HS-5 (cell line): ENCODE results near the gene RARB.
A peak's percentile ranks its signal among the peaks of the same experiment; 100 is the strongest.

Experiments used
- DNase-seq: peaks from one replicate; pipeline ENCODE4 v3.0.0-alpha.2; 2012; ENCODE audit warnings: low read depth

The RARB gene

GRCh38 chr3:25508901-25509300 lies 80.8 kb downstream of the RARB start:
- peak; percentile 68 for DNase-seq

- no peak for DNase-seq
These were observed 82.7 kb downstream of the RARB start for GRCh38 chr3:25510797-25511196.

- no peak for DNase-seq
These were observed 84.1 kb downstream of the RARB start for GRCh38 chr3:25511972-25512721.

- no peak for DNase-seq
These were observed 85.7 kb downstream of the RARB start for GRCh38 chr3:25513642-25514266.

GRCh38 chr3:25515171-25515570 lies 87.1 kb downstream of the RARB start:
- no peak for DNase-seq

GRCh38 chr3:25520926-25521559 lies 93.0 kb downstream of the RARB start:
- DNase-seq, result no peak

- no peak for DNase-seq
These were observed 99.3 kb downstream of the RARB start for GRCh38 chr3:25527336-25527735.

- DNase-seq, result no peak
These were observed 99.7 kb downstream of the RARB start for GRCh38 chr3:25527801-25528200.

GRCh38 chr3:25531971-25532370 lies 103.9 kb downstream of the RARB start:
- DNase-seq, result no peak

- DNase-seq, result no peak
These were observed 104.5 kb downstream of the RARB start for GRCh38 chr3:25532431-25533162.

GRCh38 chr3:25533399-25533798 lies 105.3 kb downstream of the RARB start:
- no peak for DNase-seq

- DNase-seq, result no peak
These were observed 105.9 kb downstream of the RARB start for GRCh38 chr3:25534007-25534406.

- DNase-seq, result no peak
These were observed 108.7 kb downstream of the RARB start for GRCh38 chr3:25536521-25537391.

GRCh38 chr3:25537516-25537915 lies 109.5 kb downstream of the RARB start:
- DNase-seq, result no peak

GRCh38 chr3:25540273-25540672 lies 112.2 kb downstream of the RARB start:
- DNase-seq, result no peak

- no peak for DNase-seq
These were observed 114.5 kb downstream of the RARB start for GRCh38 chr3:25542492-25543039.

- no peak for DNase-seq
These were observed 119.0 kb downstream of the RARB start for GRCh38 chr3:25547103-25547502.

GRCh38 chr3:25547943-25548674 lies 120.0 kb downstream of the RARB start:
- no peak for DNase-seq

GRCh38 chr3:25548836-25549235 lies 120.8 kb downstream of the RARB start:
- no peak for DNase-seq

- DNase-seq, result no peak
These were observed 124.2 kb downstream of the RARB start for GRCh38 chr3:25552251-25552650.

GRCh38 chr3:25554376-25554775 lies 126.3 kb downstream of the RARB start:
- DNase-seq, result no peak
